GM19239 (cell line): ENCODE measurements around the gene TAPT1.

Source experiments
- DNase-seq: peaks from one replicate; pipeline ENCODE4 v3.0.0; 2011; ENCODE audit warnings: low spot score; ENCODE audit not compliant: insufficient read length
- FAIRE-seq: peaks from 2 replicates; lab custom pipeline; 2011; peaks lifted over from hg19 to GRCh38; lab: Jason Lieb, UNC

TAPT1 gene

GRCh38 chr4:16142598-16143310 lies 83.5 kb downstream of the TAPT1 start:
- no peak for DNase-seq
- no peak for FAIRE-seq

DNA sequence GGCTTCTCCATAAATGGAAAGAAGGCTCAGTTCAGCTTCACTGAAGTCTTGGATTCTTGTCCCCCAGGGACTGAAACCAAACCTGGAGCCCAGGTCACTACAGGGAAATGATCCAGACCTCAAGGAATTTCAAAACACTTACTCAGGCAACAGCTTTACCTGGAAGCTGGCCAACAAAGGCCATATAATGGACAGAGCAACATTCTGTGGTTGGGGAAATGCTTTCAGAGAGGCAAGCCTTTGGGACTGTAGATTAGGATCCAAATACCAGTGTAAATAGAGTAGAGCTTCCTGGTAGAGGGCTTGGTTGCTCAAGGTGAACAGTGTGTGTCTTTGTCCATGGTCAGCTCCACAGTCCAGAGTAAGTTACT lies 85.4 kb downstream of the TAPT1 start:
- FAIRE-seq (no peak), DNase-seq (no peak)

- FAIRE-seq (no peak), DNase-seq (no peak)
These were observed 85.9 kb downstream of the TAPT1 start for GRCh38 chr4:16140231-16140878.

DNA sequence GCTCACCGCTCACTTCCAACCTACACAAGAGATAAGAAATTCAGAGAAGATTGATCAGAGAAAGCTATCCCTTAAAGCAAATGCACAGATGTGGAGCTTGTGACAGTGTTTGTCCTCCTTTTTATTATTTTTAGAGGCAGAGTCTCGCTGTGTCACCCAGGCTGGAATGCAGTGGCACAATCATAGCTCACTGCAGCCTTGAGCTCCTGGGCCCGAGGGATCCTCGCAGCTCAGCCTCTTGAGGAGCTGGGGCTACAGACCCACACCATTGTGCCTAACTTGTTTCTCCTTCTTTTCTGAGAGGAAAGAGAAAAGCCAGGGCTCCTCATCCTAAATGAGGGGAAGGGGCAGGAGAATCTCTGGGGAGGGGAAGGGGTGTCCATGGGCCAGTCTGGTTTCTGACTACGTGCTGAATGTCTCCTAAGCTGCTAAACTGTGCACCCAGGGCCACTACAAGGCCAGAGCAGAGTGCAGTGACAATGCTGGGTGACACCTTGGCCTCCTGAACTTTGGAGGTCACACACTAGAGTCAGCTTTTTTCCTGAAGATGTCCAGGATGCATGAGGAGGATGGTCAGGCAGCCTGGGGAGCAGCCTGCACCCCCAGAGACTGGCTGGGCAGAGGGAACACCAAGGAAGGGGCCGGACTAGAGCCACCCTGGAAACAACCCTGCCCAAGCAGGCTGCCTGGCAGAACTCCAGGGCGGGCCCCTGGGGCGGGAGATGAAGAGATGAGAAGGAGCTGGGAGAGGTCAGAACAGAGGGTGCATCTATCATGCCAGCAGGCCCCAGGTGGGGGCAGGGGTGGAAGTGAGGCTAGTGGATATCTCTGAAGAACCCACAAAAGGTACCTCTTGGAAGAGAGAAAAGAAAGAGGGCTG lies 87.0 kb downstream of the TAPT1 start:
- DNase-seq (no peak), FAIRE-seq (no peak)

GRCh38 chr4:16136827-16137226 lies 89.4 kb downstream of the TAPT1 start:
- FAIRE-seq (no peak), DNase-seq (no peak)

- DNase-seq (no peak), FAIRE-seq (no peak)
These were observed 90.0 kb downstream of the TAPT1 start for GRCh38 chr4:16136311-16136710.

DNA sequence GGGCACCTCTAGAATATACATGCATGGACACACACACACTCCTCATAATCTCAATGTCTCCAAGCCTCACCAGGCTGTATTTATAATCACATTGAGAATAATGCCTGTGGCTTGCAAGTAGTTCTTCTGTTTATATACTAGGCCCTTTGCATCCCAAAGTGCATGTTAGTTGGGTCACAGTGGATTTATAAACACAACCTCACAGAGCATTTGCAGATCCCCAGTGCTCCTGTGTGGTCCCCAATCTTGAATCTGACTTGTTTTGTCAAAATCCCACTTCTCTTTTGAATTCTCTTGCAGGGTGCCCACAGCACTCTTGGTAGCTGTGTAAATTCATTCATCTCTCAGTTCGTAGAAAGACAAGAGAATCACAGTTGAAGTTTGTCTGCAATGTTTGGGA lies 92.9 kb downstream of the TAPT1 start:
- no peak for FAIRE-seq
- no peak for DNase-seq

DNA sequence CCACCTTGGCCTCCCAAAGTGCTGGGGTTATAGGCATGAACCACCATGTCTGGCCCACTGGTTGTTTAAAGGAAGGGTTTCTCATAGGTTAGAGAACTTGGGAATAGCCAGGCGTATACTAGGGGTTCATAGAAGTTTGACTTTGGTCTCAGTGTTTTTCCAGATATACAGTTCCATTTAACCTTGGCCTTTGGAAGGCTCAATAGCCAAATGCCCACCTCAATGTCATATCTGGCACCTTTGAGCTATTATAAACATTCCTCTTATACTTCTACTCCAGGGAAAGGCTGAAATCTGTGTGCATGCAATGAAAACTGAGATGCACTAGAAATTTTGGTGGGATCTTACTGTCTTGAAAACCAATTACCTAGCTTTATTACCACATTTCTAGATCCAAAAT lies 95.0 kb downstream of the TAPT1 start:
- FAIRE-seq (no peak), DNase-seq (no peak)

DNA sequence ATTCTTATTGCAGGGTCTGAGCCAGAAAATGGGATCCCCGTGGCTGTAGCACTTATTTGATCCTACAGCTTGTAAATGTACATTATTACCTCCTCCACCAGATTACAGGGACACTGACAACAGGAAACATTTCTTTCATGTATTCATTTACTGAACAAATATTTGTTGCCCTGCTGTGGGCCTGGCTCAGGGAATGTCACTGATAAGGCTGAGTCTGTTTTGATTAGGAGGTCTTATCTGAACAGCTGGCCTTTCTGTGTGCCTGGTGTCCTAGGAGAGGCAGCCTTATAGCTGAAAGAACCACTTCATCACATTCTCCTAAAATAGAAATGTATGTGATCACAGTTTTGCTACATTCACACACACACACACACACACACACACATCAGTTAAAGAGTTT lies 96.9 kb downstream of the TAPT1 start:
- DNase-seq (no peak), FAIRE-seq (no peak)

- no peak for DNase-seq
- FAIRE-seq, result no peak
These were observed 99.6 kb downstream of the TAPT1 start for GRCh38 chr4:16126714-16127113.

DNA sequence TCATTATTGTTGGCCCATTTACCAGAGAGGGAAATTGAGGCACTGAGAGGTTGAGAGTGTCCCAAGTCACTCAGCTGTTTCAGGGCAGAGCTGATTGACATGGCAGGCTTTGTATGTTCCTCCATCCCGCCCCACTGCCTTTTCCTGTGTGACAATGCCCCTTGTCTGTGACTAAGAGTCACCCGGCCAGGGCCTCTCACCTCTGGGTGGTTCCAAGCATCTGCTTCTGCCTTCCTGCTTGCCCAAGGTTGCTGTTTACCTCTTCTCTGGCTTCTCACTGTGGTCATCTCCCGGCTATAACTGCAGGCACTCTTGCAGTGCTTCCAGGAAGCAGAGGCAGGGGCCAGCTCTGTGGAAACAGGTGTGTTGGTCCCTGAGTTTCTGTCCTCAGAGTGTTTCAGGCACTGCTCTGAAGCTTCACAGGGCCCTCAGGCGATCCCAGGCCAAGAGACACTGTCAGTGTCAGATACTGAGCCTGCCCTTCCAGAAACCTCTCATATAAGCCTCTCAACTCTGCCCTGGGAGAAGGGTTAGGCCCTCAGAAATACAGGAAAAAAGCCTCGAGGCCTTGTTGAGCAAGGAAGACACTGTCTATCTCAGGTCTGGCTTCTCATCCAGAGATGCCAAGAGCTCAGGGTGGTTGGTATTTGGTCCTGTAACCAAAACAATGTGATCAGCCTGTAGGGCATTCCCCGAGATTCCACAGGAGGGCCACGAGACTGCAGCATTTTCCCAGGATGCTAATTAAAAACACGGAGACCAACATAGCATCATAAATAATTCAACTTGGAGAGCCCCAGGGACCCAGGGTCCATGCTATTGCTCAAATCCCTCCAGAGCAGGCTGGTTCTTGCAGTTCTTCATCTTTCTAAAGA lies 100.5 kb downstream of the TAPT1 start:
- FAIRE-seq, result no peak

GRCh38 chr4:16124232-16124631 lies 102.0 kb downstream of the TAPT1 start:
- DNase-seq (no peak), FAIRE-seq (no peak)

More for the DNA sequence above, 100.5 kb downstream of the TAPT1 start:
- DNase-seq, result no peak

DNA sequence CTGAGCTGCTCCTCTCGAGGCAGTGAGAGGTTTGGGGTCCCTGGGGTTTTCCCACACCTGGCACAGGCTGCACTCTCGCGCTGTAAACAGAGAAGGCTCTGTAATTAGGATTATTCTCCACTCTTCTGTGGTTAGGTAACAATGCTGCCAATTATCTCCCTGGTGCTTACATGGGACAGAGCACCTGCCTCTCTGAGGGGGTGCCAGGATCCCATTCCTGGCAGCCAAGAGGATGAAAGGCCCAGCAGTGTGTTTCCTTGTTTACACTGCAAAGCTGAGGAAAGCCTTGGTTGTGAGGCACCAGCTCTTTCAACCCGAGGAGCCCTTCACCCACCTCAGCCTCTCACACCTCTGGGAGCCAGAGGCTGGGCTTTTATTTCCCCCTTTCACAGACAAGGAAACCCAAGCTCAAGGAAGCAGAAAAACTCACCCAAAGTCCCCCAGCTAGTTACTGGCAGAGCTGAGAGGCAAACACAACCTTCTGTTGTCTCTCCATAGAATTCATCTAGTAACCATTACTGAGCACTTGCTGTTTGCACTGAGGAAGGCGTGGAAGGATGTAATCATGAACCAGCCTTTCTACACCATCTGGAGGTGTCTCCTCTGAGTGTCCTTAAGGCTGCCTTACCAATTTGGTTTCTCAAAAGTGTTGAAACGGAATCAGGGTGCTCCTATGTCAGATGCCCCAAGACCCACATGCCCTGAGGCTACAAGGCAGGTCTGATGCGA lies 102.8 kb downstream of the TAPT1 start:
- no peak for FAIRE-seq
- no peak for DNase-seq

DNA sequence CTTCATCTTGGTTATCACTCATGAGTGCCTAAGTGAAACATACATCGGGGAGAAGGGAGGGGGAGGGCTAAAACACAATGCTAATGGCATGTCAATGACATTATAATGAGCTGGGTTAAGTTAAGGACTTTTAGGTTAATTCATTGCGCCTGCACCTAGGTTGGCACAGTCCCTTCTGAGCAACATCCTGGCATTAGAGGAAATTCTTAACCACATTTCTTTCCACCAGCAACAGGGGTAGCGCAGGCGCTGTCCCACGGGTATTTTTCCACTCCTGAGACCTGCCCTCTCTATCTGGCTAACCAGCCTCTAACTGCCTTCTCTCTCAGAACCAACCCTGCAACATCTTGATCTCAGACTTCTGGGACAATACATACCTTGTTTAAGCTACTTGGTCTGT lies 103.5 kb downstream of the TAPT1 start:
- DNase-seq, result no peak
- FAIRE-seq, result no peak

DNA sequence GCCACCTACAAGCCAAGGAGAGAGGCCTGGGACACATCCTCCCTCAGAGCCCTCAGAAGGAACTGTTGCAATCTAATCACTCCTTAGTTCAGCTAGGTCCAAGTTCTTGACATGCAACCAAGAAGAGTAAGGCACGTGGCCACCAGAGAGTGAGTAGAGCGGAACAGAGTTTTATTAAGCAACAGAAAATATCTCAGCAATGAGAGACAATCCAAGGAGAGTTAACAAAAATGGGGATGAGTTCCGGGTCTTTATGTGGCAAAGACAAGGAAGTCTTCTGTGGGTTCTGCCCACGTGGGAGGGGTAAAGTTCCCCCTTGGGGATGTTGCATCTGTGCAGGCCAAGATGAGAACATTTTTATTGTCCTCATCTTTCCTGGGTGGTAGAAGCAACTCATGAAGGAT lies 104.0 kb downstream of the TAPT1 start:
- DNase-seq, result no peak
- FAIRE-seq, result no peak

GRCh38 chr4:16120720-16121119 lies 105.6 kb downstream of the TAPT1 start:
- DNase-seq (no peak), FAIRE-seq (no peak)

DNA sequence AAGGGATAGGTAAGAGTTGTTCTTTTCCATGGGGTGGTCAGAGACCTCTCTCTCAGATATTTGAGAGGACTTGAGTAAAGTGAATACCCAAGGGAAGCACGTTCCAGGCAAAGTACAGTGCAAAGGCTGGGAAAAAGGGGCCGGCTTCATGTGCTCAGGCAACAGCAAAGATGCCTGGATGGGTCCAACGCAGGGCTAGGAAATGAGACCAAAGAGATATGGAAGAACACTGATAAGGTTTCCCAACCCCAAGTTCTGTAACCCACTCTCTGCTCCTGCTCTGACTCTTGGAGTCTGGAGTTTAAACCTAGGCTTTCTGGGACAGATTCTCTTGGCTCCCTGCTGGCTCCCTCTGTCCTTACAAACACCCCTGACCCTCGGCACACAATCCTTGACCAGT lies 106.3 kb downstream of the TAPT1 start:
- no peak for FAIRE-seq
- DNase-seq, result no peak

GRCh38 chr4:16118090-16118489 lies 108.2 kb downstream of the TAPT1 start:
- FAIRE-seq, result no peak

DNA sequence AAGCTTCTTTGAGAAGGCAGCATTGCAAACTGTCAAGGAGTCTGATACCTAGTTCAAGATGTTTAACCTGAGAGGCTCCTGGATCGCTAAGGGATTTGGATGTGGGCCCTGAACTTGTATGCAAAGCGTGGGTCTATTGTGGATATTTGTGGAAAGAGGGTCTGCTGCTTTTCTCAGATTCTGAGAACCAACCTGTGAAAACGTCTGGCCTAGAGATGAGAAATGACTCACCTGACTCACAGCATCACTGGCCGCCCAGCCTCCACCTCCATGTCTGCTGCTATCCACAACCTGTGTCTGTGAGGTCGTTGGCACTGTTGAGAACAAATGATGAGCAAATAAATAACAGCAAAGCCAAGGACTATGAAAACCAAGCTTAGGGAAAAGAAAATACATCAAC lies 109.1 kb downstream of the TAPT1 start:
- no peak for FAIRE-seq
- DNase-seq, result no peak

More at GRCh38 chr4:16118090-16118489, 108.2 kb downstream of the TAPT1 start:
- DNase-seq, result no peak
